ENCODE measurements around the gene TELO2.

GRCh38 chr16:1518626-1519135 lies 25.5 kb downstream of the TELO2 start:
- no peak for TF ChIP-seq CTCF (IDR thresholded peaks at IDR 0.05)
- no peak for TF ChIP-seq POLR2A (IDR thresholded peaks at IDR 0.05)

Data from esophagus squamous epithelium (tissue), 4 donors.